IMR-90 (cell line): ENCODE results near the gene WDR70.

Experiments
- BHLHE40 ChIP-seq: fragments of 150-350 bp; IDR thresholded peaks from 2 replicates; pipeline ENCODE4 v1.6.1; 2016; ENCODE audit warnings: mild to moderate bottlenecking, low read depth, low read length
- MAFK ChIP-seq: IDR thresholded peaks from 2 replicates; pipeline ENCODE4 v1.6.1; 2012; ENCODE audit warnings: low read depth, low read length, improper control_type of control experiment
- MAZ ChIP-seq: IDR thresholded peaks from 2 replicates; pipeline ENCODE4 v1.6.1; 2012; ENCODE audit warnings: low read depth, mild to moderate bottlenecking, low read length, improper control_type of control experiment, moderate library complexity, borderline replicate concordance
- POLR2A ChIP-seq: IDR thresholded peaks from 2 replicates; pipeline ENCODE4 v1.6.1; 2012; ENCODE audit warnings: mild to moderate bottlenecking, low read depth, low read length
- RAD21 ChIP-seq: IDR thresholded peaks from 2 replicates; pipeline ENCODE4 v1.6.1; 2012; ENCODE audit warnings: low read length, improper control_type of control experiment
- RCOR1 ChIP-seq: IDR thresholded peaks from 2 replicates; pipeline ENCODE4 v1.6.1; 2012; ENCODE audit warnings: mild to moderate bottlenecking, low read length, improper control_type of control experiment; ENCODE audit not compliant: insufficient replicate concordance
- RFX5 ChIP-seq: IDR thresholded peaks from 2 replicates; pipeline ENCODE4 v1.8.0; 2012; ENCODE audit warnings: low read depth, mild to moderate bottlenecking, low read length, moderate library complexity
- TF ChIP-seq, protein P1 (sequence below): conservative IDR thresholded peaks from 2 replicates; pipeline ENCODE4 v1.5.1; 2012; ENCODE audit warnings: mild to moderate bottlenecking, low read depth, low read length, improper control_type of control experiment
- TF ChIP-seq, protein P2 (sequence below): fragments of 150-350 bp; IDR thresholded peaks from 2 replicates; pipeline ENCODE4 v1.6.1; 2017; ENCODE audit warnings: mild to moderate bottlenecking, antibody characterized with exemption, low read length, low read depth

DNA sequence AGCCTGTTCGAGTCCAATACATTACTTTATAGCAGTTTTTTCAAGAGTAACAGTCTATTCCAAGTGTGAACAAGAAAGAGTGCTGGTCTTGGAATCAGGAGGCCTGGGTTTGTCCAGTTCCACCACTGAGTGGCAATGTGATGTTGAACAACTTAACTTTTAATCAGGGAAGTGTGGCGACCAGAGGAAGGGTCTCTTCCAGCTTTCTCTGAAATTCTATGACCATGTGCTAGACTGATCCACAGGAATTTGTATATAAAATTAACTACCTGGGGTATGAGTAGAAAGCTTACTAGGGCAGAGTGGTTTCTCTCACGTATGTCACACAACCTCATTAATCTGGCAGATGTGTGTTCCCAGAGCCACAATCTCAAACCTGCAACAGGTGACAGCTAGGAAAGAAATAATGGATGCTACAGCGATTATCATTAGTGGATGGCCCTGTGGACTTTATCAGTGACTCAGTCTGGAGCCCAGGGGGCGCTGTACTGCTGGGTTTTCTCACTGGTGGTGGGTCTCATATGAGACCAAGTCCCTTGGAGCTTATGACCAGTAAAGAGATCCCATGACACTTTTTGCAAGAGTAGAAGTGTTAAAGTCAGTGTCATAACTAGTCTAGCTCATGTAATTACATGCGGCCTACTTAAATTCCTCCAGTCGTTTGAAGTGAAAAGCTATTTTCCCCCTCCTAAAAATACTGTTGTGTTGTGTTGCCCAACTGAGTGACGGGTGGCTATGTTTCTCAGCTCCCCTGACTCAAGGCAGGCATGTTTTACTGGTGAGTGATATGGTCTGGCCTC, 344.2 kb downstream of the WDR70 start:
- TF ChIP-seq, protein P1, sequence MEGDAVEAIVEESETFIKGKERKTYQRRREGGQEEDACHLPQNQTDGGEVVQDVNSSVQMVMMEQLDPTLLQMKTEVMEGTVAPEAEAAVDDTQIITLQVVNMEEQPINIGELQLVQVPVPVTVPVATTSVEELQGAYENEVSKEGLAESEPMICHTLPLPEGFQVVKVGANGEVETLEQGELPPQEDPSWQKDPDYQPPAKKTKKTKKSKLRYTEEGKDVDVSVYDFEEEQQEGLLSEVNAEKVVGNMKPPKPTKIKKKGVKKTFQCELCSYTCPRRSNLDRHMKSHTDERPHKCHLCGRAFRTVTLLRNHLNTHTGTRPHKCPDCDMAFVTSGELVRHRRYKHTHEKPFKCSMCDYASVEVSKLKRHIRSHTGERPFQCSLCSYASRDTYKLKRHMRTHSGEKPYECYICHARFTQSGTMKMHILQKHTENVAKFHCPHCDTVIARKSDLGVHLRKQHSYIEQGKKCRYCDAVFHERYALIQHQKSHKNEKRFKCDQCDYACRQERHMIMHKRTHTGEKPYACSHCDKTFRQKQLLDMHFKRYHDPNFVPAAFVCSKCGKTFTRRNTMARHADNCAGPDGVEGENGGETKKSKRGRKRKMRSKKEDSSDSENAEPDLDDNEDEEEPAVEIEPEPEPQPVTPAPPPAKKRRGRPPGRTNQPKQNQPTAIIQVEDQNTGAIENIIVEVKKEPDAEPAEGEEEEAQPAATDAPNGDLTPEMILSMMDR: peak; percentile 39
- peak; percentile 32; the same call in 1 of the 2 replicates for TF ChIP-seq RAD21
- no peak for TF ChIP-seq POLR2A
- no peak for TF ChIP-seq MAZ
- TF ChIP-seq RFX5: no peak
- TF ChIP-seq, protein P2, sequence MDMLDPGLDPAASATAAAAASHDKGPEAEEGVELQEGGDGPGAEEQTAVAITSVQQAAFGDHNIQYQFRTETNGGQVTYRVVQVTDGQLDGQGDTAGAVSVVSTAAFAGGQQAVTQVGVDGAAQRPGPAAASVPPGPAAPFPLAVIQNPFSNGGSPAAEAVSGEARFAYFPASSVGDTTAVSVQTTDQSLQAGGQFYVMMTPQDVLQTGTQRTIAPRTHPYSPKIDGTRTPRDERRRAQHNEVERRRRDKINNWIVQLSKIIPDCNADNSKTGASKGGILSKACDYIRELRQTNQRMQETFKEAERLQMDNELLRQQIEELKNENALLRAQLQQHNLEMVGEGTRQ: no peak
- no peak for TF ChIP-seq MAFK
- no peak for TF ChIP-seq BHLHE40
- TF ChIP-seq RCOR1: no peak
